ENCODE results near the gene GCH1. TPM values are rescaled to one million over a fixed set of nuclear protein-coding genes. Genes with fewer than 3 reads are reported as not detected.

Gene GCH1
- total RNA-seq, 8 experiments from 2014 or later = 1.9 to 28.8 (median 8.8) TPM

GRCh38 chr14:54794159-54794558, 108.5 kb downstream of the GCH1 start:
- ATAC-seq (replicated peaks in 6 of 8) = no peak
- no peak overlapping the region for H3K4me3 ChIP-seq
- in situ Hi-C loops (cut with MboI; ENCODE audit: low pct_unique_long_range_greater_than_20kb in 2 of 9, low sequenced_read_pairs in 9 of 9, unreplicated experiment in 9 of 9) = loop anchor here in 1 of 9 experiments (25.0 kb wide), 1 partner anchor 232 kb away; the partner anchor contains the start of gene SAMD4A

DNA sequence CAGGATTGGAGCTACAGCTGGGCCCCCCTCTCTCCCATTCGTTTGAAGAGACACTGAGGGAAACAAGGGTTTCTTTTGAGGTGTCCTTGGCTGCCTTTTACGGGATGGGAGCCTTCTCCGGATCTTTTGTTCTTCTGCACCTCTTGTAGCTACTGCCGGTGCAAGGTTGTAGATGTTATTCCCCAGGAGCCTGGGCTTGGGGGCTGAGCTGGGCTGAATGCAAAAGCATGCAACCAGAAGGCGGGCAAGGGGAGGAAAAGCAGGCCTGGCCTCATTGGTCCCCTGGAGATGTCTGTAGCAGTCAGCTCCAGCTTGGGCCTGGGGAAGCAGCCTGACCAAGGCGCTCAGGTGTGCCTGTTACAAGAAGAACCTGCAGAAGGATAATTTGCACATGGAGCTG, 110.3 kb downstream of the GCH1 start:
- Histone ChIP-seq H3K27ac (no peak overlapping the region), H3K4me1 (replicated peaks in 1 of 2) (no peaks in the 10 kb centered on the region), H3K4me3 (no peak overlapping the region)
- in situ Hi-C loops (cut with MboI; ENCODE audit: low pct_unique_long_range_greater_than_20kb in 2 of 9, low sequenced_read_pairs in 9 of 9, unreplicated experiment in 9 of 9) = loop anchor here in 1 of 9 experiments (25.0 kb wide), 1 partner anchor 230 kb away; the partner anchor contains the start of gene SAMD4A
- ATAC-seq (replicated peaks in 6 of 8) = no peak
- 22 to 100% (median 56%) methylated on average over 1 to 5 of the region's 6 CpGs; no CpG with 5 or more reads in 3 of the 10 experiments for WGBS, 10 experiments

More at GRCh38 chr14:54794159-54794558, 108.5 kb downstream of the GCH1 start:
- H3K27ac ChIP-seq = no peak overlapping the region
- 14 to 50% (median 40%) methylated on average over 1 of the region's 1 CpG; no CpG with 5 or more reads in 4 of the 10 experiments for WGBS, 10 experiments
- H3K4me1 ChIP-seq (replicated peaks in 1 of 2) = no peaks in the 10 kb centered on the region

Other genes starting within 250 kb of the GCH1 start
- gene WDHD1, start 124.3 kb upstream of the GCH1 start, total RNA-seq = 10 to 100 TPM in 3 of 8 experiments, 1 to 10 TPM in 5; 2.0 to 22.1 (median 8.6) TPM
- gene SOCS4, start 124.4 kb upstream of the GCH1 start, total RNA-seq = 10 to 100 TPM; 19.6 to 32.4 (median 23.8) TPM
- 10 to 100 TPM; 22.6 to 95.9 (median 42.7) TPM for gene MAPK1IP1L, start 148.8 kb upstream of the GCH1 start, total RNA-seq
- gene LGALS3, start 226.4 kb upstream of the GCH1 start, total RNA-seq = 10 to 100 TPM in 4 of 8 experiments, 1 to 10 TPM in 3, under 1 TPM in 1; 0.54 to 47.2 (median 16.2) TPM

Data from motor neuron (in vitro differentiated cells).